ENCODE results near the gene TLE4. TPM values are rescaled to one million over a fixed set of nuclear protein-coding genes. Genes with fewer than 3 reads are reported as not detected.

Gene TLE4
- 18.3 and 23.1 TPM in 2 replicates for polyA plus RNA-seq (2011; rRNA removed)
- polyA plus RNA-seq (2012; cell fraction: cytosol; rRNA removed) = 17.4 and 19.6 TPM in 2 replicates
- 29.3 and 31.3 TPM in 2 replicates for polyA plus RNA-seq (2012; cell fraction: nucleus; rRNA removed)
- 14.3 to 16.7 TPM (median 16.1 TPM) in 3 replicates for polyA plus RNA-seq (2017; fragmentation: RNase III; extraction: RNeasy Plus Mini Kit Qiagen cat#74134 plus additional on column Dnase treatment)
- polyA minus RNA-seq (2011; rRNA and poly(A)+ RNA removed) = 41.0 and 41.8 TPM in 2 replicates

DNA sequence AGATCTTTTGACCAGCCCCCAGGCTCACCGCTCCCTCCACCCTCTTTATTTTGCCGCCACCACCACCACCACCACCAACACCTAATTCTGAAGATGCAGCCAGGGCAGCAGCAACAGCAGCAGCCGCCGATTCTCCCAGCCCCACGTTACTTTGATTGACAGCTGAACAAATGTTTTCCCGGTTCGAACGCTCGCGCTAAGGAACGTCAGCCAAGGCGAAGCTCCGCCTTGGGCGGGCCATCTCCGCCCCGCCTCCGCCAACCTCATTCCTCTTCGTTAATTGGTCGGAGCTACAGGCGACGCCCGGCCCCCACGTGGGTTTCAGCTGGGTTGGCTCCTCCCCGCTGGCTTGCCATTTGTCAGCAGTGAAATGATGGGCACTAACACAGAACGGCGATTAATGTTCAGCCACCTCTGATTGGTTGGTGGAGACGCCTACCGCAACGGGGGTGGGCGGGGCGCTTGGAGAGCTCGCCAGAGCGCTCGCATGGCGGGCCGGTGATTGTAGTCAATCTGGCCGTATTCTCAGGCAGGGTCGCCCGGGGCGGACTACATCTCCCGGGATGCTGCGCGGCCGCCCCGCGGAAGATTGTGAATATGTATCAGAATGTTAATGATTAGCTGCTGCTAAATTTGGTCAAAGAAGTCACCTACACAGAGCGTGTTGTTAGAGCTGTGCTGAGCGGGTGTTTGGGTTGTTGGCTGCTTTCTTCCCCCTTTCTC, at the start of gene TLE4:
Gene TLE4, plus strand, starts transcription at position 657 of the 723 bp plus-strand sequence. CDS start 826 bp downstream, outside the sequence.
- ChIA-PET POLR2A (interaction anchor here (0.5 to 1.7 kb wide), 34 partner anchors 10 to 1464 kb away, joined by 3 to 14 read pairs (median 4); partner anchors contain the start of gene PSAT1), CTCF (interaction anchor here (1.1 to 1.5 kb wide), 7 partner anchors 37 to 969 kb away, joined by 3 to 5 read pairs (median 3); no protein-coding TSS in a partner anchor)
- Histone ChIP-seq H3K4me3 (peak within 1 kb of the TSS; percentile 94), H3K4me2 (peak within 1 kb of the TSS; percentile 82), H3K9me3 (no peaks in the 10 kb centered on the region), H3K27ac (peak within 1 kb of the TSS; percentile 87 to 92), H3K4me1 (peaks cover 8% of the 10 kb centered on the region; the same call in 2 of the 3 replicates)
- under 1% methylated on average over 28 of the region's 48 CpGs for WGBS (ENCODE audit: missing lambda C conversion rate)
- DNase-seq (ENCODE audit: low read depth in 1 of 2, low spot score in 1 of 2) = peak; percentile 93 to 100
- TF ChIP-seq PBX3 (IDR thresholded peaks at IDR 0.05) (peak; percentile 90), MYC (IDR thresholded peaks at IDR 0.05; ENCODE audit: borderline replicate concordance, low read length) (no peak), POLR2A (IDR thresholded peaks at IDR 0.05; ENCODE audit: low read length) (peak; percentile 64), USF2 (IDR thresholded peaks at IDR 0.05) (peak; percentile 86), ZC3H11A (IDR thresholded peaks at IDR 0.05) (no peak), CHD4 (IDR thresholded peaks at IDR 0.05; ENCODE audit: borderline replicate concordance) (no peak), MAX (IDR thresholded peaks at IDR 0.05) (peak; percentile 59), JUN (IDR thresholded peaks at IDR 0.05) (peak; percentile 62 to 66; a peak in 4 of 5 replicates), RNF2 (IDR thresholded peaks at IDR 0.05; ENCODE audit: borderline replicate concordance, low read depth) (no peak), GATA3 (IDR thresholded peaks at IDR 0.05; ENCODE audit: borderline replicate concordance) (peak; percentile 35; the same call in 1 of the 2 replicates)
- TF ChIP-seq, protein P1, sequence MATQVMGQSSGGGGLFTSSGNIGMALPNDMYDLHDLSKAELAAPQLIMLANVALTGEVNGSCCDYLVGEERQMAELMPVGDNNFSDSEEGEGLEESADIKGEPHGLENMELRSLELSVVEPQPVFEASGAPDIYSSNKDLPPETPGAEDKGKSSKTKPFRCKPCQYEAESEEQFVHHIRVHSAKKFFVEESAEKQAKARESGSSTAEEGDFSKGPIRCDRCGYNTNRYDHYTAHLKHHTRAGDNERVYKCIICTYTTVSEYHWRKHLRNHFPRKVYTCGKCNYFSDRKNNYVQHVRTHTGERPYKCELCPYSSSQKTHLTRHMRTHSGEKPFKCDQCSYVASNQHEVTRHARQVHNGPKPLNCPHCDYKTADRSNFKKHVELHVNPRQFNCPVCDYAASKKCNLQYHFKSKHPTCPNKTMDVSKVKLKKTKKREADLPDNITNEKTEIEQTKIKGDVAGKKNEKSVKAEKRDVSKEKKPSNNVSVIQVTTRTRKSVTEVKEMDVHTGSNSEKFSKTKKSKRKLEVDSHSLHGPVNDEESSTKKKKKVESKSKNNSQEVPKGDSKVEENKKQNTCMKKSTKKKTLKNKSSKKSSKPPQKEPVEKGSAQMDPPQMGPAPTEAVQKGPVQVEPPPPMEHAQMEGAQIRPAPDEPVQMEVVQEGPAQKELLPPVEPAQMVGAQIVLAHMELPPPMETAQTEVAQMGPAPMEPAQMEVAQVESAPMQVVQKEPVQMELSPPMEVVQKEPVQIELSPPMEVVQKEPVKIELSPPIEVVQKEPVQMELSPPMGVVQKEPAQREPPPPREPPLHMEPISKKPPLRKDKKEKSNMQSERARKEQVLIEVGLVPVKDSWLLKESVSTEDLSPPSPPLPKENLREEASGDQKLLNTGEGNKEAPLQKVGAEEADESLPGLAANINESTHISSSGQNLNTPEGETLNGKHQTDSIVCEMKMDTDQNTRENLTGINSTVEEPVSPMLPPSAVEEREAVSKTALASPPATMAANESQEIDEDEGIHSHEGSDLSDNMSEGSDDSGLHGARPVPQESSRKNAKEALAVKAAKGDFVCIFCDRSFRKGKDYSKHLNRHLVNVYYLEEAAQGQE (IDR thresholded peaks at IDR 0.05) = 0 out of 2 replicates have a peak, but pooled peaks have one; percentile 23
- TF ChIP-seq, protein P2, sequence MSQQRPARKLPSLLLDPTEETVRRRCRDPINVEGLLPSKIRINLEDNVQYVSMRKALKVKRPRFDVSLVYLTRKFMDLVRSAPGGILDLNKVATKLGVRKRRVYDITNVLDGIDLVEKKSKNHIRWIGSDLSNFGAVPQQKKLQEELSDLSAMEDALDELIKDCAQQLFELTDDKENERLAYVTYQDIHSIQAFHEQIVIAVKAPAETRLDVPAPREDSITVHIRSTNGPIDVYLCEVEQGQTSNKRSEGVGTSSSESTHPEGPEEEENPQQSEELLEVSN (IDR thresholded peaks at IDR 0.05; ENCODE audit: borderline replicate concordance, low read depth) = no peak
- TF ChIP-seq, protein P3, sequence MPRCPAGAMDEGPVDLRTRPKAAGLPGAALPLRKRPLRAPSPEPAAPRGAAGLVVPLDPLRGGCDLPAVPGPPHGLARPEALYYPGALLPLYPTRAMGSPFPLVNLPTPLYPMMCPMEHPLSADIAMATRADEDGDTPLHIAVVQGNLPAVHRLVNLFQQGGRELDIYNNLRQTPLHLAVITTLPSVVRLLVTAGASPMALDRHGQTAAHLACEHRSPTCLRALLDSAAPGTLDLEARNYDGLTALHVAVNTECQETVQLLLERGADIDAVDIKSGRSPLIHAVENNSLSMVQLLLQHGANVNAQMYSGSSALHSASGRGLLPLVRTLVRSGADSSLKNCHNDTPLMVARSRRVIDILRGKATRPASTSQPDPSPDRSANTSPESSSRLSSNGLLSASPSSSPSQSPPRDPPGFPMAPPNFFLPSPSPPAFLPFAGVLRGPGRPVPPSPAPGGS (IDR thresholded peaks at IDR 0.05) = peak; percentile 87; the same call in 1 of the 3 replicates
- peak; percentile 83 to 92 for ATAC-seq
- peak; percentile 87 for FAIRE-seq

DNA sequence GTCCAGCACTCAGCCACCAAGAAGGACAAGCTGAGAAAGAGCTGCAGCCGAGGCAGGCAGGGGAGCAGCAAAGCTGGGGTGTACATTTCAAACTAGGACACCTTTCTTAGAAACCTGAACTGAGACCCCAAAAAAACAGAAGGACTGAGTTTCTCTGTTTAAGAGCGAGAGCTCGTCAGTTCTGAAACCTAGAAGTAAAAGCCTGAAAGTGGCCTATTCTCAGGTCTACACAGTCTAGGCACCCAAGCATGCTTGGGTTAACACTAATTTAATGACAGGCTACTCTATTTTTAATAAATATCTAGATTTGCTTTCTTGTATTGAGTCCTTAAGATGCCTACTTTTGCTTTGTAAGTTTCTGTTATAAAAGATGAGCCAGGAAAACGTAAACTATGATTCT, 49.0 kb upstream of the TLE4 start:
- Histone ChIP-seq H3K9me3 (no peaks in the 10 kb centered on the region), H3K4me2 (no peak overlapping the region), H3K4me3 (no peak overlapping the region), H3K27ac (no peak overlapping the region), H3K4me1 (no peaks in the 10 kb centered on the region)
- ChIA-PET CTCF (no interaction called here), POLR2A (no interaction called here)
- ATAC-seq = no peak
- TF ChIP-seq SMC3 (IDR thresholded peaks at IDR 0.05) = no peak
- WGBS (ENCODE audit: missing lambda C conversion rate) = 72% methylated on average over 4 of the region's 4 CpGs
- DNase-seq (ENCODE audit: low read depth in 1 of 2, low spot score in 1 of 2) = no peak
- no peak for FAIRE-seq

Data from A549 (cell line).